GM13977 (cell line): ENCODE results near the gene KNL1.

Experiments
- DNase-seq: peaks from one replicate; pipeline ENCODE4 v3.0.0; 2012; ENCODE audit warnings: low spot score
- CTCF ChIP-seq: IDR thresholded peaks from 2 replicates; pipeline ENCODE4 v1.5.1; 2012; ENCODE audit warnings: mild to moderate bottlenecking, control low read depth; ENCODE audit not compliant: insufficient read depth; ENCODE audit errors: extremely low read depth, missing control alignments
- in situ Hi-C: fragments of 300-500 bp; cut with MboI; formaldehyde crosslinking; loops from one replicate; pipeline ENCODE4 v1.12.0; 2022; ENCODE audit warnings: low sequenced_read_pairs, low pct_unique_long_range_greater_than_20kb, mixed read lengths, inconsistent platforms; ENCODE audit not compliant: unreplicated experiment

KNL1 gene

GRCh38 chr15:40593588-40594428 is at the start of gene KNL1:
Gene KNL1, plus strand, starts transcription at chr15:40594249. Its CDS starts 8,683 bp downstream, at chr15:40602932.
- in situ Hi-C loops, result no loop called here

GRCh38 chr15:40545457-40545856 is 48.6 kb upstream of the KNL1 start:
- DNase-seq, result no peak
- in situ Hi-C loops, result no loop called here
- TF ChIP-seq CTCF, result peak; percentile 30

More at GRCh38 chr15:40593588-40594428, at the start of gene KNL1:
- peak; percentile 84 for DNase-seq
- peak; percentile 0 for TF ChIP-seq CTCF

- TF ChIP-seq CTCF, result no peak
- no peak for DNase-seq
- in situ Hi-C loops, result no loop called here
These were observed 45.4 kb upstream of the KNL1 start for GRCh38 chr15:40548610-40549009.

- TF ChIP-seq CTCF, result no peak
- no peak for DNase-seq
- in situ Hi-C loops, result no loop called here
These were observed 44.2 kb upstream of the KNL1 start for GRCh38 chr15:40549894-40550293.

GRCh38 chr15:40550341-40551037 is 43.6 kb upstream of the KNL1 start:
- DNase-seq, result peak; percentile 67
- TF ChIP-seq CTCF, result no peak
- in situ Hi-C loops, result no loop called here

GRCh38 chr15:40554161-40554525 is 39.9 kb upstream of the KNL1 start:
- no peak for TF ChIP-seq CTCF
- in situ Hi-C loops, result no loop called here
- DNase-seq, result no peak
